ENCODE data around the gene TSPO. TPM values are rescaled to one million over a fixed set of nuclear protein-coding genes. Genes with fewer than 3 reads are reported as not detected.

The TSPO gene
- total and polyA plus RNA-seq, 2 of the 13 experiments (the other 11 are each of a cell fraction or from before 2014, with no cell fraction given): 0.46 to 1.4 TPM

GRCh38 chr22:43170131-43170480 is 18.7 kb downstream of the TSPO start:
- in situ Hi-C loops (cut with HindIII; ENCODE audit: extremely low pct_ligation_motif_present, low pct_unique_long_range_greater_than_20kb): no loop called here
- Histone ChIP-seq H3K27me3 (ENCODE audit: control insufficient read depth in 1 of 2, insufficient read depth in 2 of 2, low read length in 2 of 2) (no peaks in the 10 kb centered on the region), H3K9me3 (ENCODE audit: low read length) (no peaks in the 10 kb centered on the region), H4K20me1 (ENCODE audit: insufficient read depth, low read length) (no peaks in the 10 kb centered on the region), H2AFZ (ENCODE audit: low read length) (no peak overlapping the region), H3K79me2 (ENCODE audit: insufficient read depth, low read length) (no peaks in the 10 kb centered on the region), H3K36me3 (replicated peaks in 1 of 2; ENCODE audit: control insufficient read depth in 1 of 2, insufficient read depth in 2 of 2, low read length in 2 of 2) (peaks cover 17 to 39% of the 10 kb centered on the region in 2 experiments), H3K4me1 (ENCODE audit: insufficient read depth, low read length) (no peaks in the 10 kb centered on the region), H3K4me3 (replicated peaks in 1 of 3; ENCODE audit: insufficient read depth in 1 of 3, low read depth in 2 of 3, low read length in 3 of 3) (no peak overlapping the region), H3K9ac (ENCODE audit: insufficient read depth, low read depth, low read length) (no peak overlapping the region), H3K4me2 (ENCODE audit: low read depth, low read length) (no peak overlapping the region), H3K27ac (ENCODE audit: extremely low read length, insufficient read depth, low read length) (no peak overlapping the region)
- TF ChIP-seq ATF4 (CRISPR knock-in tag; IDR thresholded peaks at IDR 0.05) (no peak), ZNF362 (CRISPR knock-in tag; IDR thresholded peaks at IDR 0.05; ENCODE audit: borderline replicate concordance) (no peak), FOXA3 (CRISPR knock-in tag; IDR thresholded peaks at IDR 0.05) (no peak), ZHX2 (IDR thresholded peaks at IDR 0.05; ENCODE audit: low read depth) (no peak), ZHX2 (CRISPR knock-in tag; IDR thresholded peaks at IDR 0.05; ENCODE audit: borderline replicate concordance) (no peak)
- no peak for DNase-seq (ENCODE audit: low spot score)
- POLR2A ChIA-PET: no interaction called here
- ATAC-seq: no peak
- intact Hi-C loops (cut with micrococcal nuclease; ENCODE audit: unreplicated experiment): no loop called here
- no TSS peak for BruUV-seq (replicated peaks)
- CTCF ChIA-PET (ENCODE audit: low intra/inter-chr PET ratio, low total read pairs): no interaction called here
- 93% methylated on average over 3 of the region's 9 CpGs for WGBS (ENCODE audit: low lambda C conversion rate)
- FAIRE-seq: no peak

All from HepG2 (cell line).